B cell (primary cell): Measurements from ENCODE around the gene SUCLG2.

Source experiments
- CTCF ChIP-seq: fragments of 200-600 bp; IDR thresholded peaks from one replicate; pipeline ENCODE4 v1.8.0; 2022; ENCODE audit warnings: antibody characterized with exemption, mild to moderate bottlenecking
- EZH2 ChIP-seq: IDR thresholded peaks from 2 replicates; pipeline ENCODE4 v1.6.1; 2012; ENCODE audit warnings: borderline replicate concordance, low read depth, mild to moderate bottlenecking, moderate library complexity, low read length; ENCODE audit not compliant: insufficient read depth, poor library complexity, severe bottlenecking

- no peak for TF ChIP-seq CTCF
- TF ChIP-seq EZH2 = no peak
These were observed 90.4 kb downstream of the SUCLG2 start for GRCh38 chr3:67564008-67564407.
